GM18870 (cell line): ENCODE data around the gene DSCAML1.

Experiments
- ATAC-seq: cut with Tn5 transposase; IDR thresholded peaks from one replicate; pipeline ENCODE4 v1.9.1; 2021; ENCODE audit warnings: moderate library complexity; ENCODE audit not compliant: unreplicated experiment

DSCAML1 gene

DNA sequence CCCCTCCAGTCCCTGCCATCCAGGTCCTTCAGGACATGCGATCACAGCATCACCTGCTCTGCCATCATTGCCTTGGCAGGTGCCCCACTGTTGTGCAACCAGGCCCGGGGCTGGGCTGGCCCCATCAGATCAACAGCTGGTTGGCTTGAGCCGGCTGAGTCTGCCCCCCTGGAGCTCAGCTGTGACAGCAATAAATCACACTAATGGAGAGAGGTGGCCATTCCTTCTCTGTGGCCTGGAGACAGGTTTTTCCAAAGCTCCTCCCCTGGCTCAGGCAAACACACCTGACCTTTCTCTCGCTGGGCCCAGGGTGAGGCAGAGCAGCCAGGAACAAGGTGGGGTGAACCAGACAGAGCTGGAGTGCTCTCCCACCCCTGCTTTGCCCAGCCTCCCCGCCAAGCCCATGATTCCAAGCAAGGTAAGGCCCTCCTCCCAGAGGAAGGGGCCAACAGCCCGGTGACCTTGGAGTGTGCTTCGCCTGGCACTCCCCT lies 36.4 kb upstream of the DSCAML1 start:
- ATAC-seq, result no peak

DNA sequence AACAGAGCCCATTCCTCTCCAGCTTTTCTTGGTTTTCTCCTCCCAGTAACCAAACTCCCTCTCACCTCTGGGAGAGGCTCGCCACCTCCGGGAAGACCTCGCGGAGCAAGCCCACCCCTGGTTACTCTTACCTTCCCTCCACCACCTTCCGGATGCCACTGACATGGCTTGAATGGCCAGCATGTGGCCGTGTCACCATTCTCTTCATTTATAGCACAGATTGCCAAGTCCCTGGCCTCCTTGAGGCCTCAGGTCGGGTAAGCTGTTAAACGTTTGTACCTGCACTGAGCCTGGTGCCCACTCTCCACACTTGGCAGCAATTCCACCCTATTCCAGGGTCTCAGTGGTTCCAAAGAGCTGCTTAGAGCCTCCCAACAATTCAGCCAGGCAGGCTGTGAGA lies 35.5 kb upstream of the DSCAML1 start:
- ATAC-seq, result no peak

DNA sequence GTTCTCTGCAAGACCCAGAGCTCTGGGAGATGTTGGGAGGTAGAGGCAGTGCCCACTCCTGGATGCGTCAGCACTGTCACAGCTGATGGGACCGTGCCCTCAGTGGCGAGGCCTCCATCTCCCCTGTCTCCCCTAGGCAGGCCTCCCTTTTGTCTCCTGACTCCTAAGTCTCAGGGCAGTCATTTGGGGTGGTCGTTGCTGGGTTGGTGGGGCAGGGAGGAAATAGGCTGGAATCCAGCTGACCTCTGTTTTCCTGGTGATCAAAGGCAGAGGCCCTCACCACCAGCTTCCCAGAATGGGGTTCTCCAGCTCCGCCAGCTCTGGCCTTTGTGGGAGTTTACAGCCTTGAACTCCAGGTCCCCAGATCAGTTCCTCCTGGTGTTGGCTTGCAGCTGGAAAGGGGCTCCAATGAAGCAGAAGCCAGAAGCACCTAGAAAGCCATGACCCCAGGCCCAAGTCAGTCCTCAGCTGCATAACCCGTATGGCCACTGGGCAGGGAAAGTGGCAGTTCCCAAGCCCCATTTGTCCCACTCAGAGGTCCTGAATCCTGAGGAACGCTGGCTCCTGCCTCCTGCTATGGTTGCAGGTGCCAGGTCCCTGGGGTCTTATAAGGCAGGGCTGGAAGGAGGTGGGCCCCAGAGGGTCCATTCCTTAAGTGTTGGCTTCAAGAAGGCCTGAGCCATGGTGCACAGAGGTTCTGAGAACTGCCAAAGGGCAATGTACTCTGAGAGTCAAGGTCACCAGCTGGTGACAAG lies 34.8 kb upstream of the DSCAML1 start:
- no peak for ATAC-seq

DNA sequence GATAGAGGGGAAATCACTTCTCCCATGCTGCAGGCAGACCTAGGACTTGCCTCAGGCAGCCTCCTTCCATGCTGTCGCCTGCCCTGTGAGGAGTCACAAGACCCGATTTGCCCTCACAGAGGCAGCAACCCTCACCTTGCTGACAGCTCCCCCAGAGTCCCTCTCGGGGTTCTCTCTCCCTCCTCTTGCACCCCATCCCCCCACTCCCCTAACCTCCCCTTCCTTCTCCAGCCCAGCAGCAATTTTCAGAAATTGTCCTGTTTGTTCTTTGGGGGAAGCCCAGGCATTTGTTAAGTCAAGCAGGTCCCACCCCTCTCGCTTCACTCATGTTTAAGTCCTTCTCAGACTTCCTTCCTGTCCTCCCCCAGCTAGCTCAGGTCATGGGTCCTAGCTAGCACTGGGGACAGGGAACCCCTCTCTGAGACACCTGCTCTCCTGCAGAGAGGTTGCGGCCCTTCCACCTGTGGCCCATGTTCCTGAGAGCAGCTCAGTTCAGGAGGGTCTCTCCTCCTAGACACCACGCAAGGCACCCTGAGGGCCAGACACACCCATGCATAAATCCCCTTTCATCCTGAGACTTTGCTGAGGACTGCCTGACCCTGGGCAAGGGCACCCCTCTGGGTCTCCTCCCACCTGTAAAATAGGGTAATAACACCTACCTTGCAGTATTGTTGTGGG lies 33.8 kb upstream of the DSCAML1 start:
- no peak for ATAC-seq

DNA sequence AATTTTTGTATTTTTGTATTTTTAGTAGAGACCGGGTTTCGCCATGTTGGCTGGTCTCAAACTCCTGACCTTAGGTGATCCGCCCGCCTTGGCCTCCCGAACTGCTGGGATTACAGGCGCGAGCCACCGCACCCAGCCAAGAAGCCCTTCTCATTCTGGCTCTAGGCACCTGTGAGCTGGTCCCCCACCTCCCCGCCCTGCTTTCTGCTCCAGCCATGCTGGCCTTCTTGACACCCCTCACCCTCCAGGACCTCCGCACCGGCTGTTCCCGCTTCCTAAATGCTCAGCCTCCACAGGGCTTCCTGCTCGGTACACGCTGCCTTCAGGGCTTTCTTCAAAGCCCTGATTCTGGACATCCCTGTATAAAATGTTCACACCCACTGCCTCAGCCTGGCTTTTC lies 33.1 kb upstream of the DSCAML1 start:
- ATAC-seq, result no peak

DNA sequence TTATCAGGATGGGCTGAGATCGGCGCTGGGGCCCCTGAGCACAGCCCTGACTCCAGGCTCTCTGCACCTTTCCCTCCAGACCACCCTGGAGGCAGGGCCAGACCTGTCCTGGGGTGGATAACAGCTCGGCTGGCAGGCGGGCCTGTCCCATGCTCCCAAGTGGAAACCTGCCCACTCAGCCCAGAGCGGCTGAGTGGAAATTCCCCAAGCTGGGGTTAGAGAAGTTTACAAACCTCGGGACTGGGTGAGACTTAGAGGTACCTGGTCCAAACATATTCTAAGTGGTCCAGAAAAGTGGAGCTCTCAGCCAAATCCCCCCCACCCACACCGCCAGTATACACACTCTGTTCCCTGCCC lies 32.3 kb upstream of the DSCAML1 start:
- ATAC-seq, result no peak

DNA sequence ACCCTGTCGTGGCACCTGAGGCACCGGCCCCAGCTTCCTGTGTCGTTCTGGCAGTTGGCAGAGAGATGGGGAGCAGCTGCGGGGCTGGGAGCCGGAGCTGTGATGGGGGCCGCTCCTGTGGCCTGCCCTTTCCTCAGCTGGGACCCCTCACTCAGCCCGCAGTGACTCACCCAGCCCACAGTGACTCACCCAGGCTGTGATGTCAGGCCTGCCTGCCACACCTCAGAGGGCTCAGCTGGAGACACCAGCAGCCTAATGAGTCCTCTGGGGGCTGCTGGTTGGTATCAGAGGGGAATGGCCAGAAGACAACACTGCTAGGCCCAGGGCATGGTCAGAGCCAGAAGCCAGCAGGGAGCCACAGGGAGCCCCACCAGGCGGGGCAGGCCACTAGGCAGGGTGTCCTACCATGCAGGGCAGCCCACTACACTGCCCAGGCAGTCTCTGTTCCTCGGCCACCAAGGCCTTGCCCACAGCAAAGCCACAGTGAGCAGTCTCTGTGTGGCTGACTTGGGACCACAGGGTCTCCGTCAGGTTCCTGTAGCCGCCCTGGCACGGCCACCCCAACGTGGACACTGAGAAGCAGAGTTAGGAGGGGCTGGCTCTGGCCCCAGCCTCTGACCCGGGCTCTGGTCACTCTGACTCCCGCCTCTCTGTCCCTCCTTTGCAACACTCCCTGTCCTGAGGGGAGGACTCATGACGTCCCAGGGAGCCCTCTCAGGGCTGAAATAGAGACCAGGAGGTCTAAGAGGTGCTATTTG lies 31.8 kb upstream of the DSCAML1 start:
- no peak for ATAC-seq

DNA sequence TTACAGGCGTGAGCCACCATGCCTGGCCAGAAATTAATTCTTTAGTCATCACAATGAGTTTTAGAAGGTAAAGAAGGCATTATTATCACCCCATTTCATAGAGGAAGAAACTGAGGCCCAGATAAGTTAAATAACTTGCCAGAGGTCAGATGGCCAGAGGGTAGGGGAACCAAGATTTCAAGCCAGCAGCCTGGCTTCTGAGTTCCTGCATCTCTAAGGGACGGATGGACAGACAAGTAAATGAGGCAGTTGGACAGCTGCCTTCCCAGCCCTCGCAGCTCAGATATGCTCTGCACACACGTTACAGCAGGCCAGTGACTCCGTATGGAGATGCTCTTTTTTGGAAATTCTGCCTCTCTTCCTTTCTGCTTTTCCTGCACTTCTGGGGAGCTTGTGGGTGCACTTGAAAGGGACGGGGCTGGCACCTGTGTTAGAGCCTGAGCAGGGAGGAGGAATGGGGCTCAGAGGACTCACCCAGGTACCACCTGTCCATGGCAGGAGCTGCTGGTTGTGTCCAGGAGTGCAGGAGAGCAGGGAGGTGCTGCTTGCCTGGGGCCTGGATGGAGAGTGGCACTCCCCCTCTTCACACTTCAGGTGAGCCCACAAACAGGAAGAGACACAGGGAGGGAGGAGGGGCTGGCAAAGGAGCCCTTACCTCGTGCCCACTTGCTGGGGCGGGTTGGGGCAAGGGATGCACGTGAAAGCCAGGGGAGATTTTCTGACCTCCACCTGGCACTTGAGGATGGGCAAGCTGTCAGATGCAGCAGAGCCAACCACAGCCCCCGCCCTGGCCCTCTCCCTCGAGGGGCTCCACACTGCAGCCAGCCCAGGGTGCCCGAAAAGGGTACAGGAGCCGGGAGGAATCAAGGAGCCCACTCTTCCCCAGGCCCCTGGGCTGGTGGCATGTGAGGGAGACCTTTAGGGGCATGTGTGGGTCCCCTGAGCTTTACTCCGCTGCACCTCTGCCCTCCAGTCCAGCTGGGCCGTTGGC lies 30.8 kb upstream of the DSCAML1 start:
- no peak for ATAC-seq

DNA sequence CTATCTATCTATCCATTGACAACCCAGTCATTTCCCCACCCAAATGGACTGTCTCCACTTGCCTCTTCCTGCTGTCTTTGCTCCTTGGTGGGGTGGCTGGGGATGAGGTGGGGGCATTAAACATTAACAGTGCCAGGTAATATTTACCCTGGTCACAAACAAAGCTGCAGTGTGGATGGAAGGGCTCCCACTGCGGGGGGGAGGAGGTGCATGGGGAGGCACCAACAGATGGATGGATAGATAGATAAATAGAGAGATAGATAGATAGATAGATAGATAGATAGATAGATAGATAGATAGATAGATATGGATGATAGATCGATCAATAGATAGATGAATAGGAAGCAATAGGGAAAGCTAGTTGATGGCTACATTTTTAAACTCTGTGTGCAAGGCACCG lies 29.8 kb upstream of the DSCAML1 start:
- no peak for ATAC-seq

DNA sequence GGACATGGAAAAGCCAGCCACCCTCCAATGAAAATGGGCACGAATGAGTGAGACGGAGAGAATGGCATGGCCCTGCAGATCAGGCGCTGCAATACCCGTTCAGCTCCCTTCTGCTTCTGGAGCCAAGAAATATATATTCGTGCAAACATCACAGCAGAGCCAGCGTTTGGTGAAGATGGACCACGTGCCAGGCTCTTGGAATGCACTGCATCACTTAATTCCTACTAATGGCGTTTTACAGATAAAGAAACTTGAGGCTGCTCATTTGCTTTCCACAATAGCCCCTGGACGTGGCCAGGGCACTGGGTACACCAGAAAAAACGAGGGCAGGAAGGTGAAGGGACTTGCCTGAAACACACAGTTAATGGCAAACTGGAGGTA lies 29.2 kb upstream of the DSCAML1 start:
- ATAC-seq, result no peak

DNA sequence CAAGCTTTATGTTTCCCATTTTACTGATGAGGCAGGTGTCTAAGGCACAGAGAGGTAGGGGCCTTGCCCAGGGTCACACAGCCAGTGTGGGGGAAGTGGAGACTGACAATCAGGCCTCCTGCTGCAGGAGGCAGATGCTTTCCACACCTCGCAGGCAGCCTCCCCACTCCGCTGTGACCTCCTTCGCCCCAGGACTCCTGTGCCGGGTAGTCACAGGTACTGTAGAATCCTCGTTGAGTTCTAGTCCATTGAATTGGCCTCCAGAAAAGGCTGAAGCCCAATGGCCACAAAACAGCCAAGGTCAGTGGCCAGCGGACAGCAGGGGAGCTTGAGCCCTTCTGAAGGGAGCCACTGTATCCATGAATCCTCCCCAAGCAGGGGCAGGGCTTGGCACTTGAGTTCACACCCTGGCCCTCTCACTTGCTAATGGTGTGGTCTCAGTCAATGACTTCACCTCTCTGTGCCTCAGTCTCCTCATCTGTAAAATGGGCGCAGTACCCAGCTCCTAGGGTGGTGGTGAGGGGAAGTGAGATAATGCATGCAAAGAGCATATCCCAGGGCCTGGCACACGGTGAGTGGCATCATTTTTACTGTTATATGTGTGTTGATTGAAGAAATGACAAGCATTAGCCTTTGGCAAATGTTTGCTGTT lies 28.6 kb upstream of the DSCAML1 start:
- no peak for ATAC-seq

DNA sequence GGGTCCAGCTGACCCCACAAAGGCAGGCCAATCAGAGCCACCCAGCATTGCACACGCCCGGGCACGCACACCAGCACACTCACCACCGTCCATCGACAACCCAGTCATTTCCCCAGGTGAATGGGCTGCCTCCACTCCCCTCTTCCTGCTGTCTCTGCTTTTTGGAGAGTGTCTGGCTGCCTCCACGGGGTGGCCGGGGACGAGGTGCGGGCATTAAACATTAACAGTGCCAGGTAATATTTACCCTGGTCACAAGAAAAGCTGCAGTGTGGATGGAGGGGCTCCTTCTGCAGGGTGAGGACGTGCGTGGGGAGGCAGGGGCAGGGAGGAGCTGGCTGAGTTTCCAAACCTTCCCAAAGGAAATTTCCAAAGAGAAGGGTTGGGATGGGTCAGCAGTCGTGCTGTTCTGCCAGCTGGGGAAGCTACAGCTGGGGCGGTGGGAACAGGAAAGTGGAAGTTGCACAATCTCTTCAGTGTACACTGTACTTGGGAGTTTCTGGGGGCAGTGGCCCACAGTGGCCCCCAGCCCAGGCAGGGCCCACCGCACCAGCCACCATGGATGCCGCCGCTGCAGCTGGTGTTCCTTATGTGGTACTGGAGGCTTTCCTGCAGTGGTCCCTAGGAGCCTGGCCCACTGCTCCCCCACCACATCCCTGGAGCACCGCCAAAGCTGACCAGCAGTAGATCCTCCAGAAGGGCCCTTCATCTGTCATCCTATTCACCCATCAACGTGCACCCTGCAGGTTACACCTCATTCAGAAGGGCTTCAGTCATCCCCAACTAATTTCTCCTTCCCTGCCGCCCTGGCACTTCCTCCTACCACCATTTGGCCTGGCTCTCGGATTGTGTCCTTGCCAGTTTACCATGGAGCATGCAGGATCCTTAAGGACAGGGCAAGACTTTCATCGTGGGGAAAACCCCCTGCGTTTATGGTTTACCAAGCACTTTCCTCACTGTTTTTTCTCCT lies 27.8 kb upstream of the DSCAML1 start, which contains the start of gene FXYD2:
FXYD2 (minus strand) TSS at position 174 of the 967 bp plus-strand sequence; CDS start at position 108, 66 bp downstream.
- no peak for ATAC-seq

DNA sequence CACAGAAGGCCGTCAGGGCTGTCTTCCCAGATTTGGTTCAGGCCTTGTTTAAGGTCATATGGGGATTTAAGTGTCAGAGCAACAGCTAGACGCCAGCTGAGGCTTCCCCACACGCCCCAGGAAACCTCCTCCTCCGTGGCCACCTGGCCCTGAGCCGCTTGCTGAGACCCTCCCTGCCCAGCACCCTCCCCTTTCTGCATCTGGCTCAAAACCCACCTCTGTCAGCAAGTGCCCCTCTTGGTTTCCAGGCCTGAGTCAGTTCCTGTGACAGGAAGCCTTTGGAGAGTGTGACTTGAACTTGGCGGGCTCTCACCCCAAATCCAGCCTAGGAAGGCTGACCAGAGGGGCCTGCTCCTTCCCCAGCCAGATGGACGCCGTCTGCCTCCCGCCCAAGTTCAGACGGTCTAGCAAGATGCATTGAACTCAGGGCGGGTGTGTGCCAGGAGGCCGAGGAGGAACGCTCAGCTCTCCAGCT lies 27.0 kb upstream of the DSCAML1 start:
- ATAC-seq, result no peak

DNA sequence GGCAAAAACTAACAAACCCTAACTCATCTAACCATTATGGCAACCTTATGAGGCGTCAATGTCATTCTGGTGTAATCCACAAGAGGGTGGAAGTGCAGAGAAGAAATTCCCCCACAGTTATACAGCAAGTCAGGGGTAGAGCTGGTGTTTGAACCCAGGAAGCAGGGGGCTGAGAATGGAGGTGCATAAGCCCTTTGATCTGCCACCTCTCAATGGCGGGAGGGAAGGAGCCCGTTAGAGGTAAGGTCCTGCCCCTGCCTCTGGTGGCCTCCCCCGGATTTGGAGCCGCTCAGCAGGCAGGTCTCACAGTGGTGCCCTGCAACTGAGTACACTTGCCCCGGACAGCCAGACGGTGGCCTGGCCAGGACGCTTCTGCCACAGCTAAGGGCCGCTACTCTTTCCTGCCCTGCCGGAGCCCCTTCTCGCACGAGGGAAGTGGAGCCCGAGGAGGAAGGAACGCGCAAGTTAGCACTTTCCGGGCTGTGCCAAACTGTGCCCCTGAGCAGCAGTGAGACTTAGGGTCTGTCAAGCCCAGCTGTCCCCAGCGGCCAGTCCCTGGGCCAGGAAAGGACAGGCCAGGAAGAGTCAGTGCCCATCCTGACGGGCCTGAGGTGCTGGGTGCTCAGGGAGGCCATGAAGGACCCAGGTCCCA lies 26.4 kb upstream of the DSCAML1 start:
- no peak for ATAC-seq

DNA sequence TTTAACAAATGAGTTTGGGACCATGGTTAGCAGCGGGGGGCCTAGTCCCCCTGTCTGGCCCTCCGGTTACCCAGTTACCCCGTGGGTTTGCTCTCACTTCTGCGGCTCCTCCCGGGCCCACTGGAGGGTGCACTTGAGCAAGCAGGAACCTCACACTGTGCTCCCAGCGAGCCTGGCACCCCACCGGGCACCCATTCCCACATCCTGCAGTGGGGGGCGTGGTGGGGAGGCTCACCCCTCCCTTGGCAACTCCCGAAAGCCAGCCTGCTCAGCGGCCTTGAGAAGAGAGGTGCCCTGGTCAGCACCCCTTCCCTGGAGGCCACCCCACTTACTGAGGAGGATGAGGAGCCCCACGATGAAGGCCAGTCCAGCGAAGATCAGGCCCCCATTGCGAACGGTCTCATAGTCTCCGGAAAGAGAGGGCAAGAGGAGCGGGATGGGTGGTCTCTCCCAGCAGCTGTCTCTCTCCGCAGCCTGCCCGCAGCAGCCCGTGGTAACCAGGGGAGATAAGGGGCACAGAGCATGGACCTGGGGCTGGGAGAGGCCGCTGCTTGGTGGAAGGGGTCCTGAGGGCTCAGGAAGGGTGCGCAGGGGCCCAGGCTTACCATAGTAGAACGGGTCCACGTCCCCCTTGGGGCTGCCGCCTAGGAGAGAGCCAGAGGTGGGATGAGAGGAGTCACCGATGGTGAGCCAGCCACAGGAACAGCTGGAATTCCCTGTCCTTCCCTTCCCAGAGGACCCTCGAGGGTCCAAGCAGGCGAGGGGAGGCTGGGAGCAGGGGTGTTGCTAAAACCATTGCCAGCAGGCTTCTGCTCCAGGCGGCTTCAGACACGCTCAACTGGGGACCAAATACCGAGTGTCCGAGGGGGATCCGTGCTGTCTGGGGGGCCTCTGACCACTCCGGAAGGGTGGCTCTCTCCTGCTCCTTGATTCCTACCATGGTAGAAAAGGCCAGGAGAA lies 25.3 kb upstream of the DSCAML1 start:
- ATAC-seq, result no peak

DNA sequence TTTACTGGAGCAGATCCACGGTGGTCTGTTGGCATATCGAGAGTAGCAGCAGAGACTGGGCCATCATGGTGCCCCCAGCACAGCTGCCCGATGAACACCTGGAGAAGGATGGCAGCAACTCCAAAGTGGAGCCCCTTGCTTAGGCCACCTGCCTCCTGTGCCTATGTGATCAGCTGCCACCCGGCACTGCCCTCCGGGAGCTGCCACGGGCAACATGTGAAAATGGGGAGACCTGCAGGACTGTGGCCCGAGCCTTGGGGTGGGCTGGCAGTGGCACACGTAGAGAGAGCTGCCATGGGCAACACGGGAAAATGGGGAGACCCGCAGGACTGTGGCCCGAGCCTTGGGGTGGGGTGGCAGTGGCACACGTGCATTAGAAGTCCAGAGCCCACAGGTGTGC lies 24.4 kb upstream of the DSCAML1 start:
- ATAC-seq, result no peak

DNA sequence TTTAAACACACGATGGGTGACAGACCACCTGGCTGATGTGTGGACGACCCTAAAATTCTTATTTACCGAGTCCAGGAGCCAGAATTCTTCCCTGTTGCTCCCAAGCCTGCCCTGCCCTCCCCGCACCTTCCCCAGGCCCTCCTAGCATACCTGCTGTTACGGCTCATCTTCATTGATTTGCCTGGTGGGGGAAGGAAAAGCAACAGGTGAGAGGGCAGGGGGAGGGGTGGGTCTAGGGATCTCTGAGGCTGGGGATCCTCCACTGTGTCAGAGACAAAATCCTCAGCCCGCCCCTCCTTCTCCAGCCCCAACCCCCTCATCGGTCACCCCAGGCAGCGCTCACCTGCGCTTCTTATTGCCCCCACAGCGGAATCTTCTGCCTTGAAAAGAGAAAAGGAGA lies 23.5 kb upstream of the DSCAML1 start:
- ATAC-seq, result no peak
